Activated T-helper 2 cell treated with anti-CD3 and anti-CD28 coated beads, Interferon-gamma antibody, Interleukin-2, Interleukin-4, amounts not matched to agents 10 μg/mL and 5 μg/mL and 100 μg/mL, durations not matched to agents 14 hours and 24 hours and 36 hours (primary cell): ENCODE data around the gene HDX. TPM values are rescaled to one million over a fixed set of nuclear protein-coding genes. Genes with fewer than 3 reads are reported as not detected.

Source experiments
- DNase-seq: peaks from one replicate; pipeline ENCODE4 v3.0.0; 2021; ENCODE audit warnings: low spot score
- H3K27ac Mint-ChIP-seq: one replicate; pipeline ENCODE4 v1.8.0; 2021; ENCODE audit warnings: mixed read lengths
- H3K27me3 Mint-ChIP-seq: one replicate; pipeline ENCODE4 v1.8.0; 2021; ENCODE audit warnings: low read depth, mixed read lengths
- H3K36me3 Mint-ChIP-seq: one replicate; pipeline ENCODE4 v1.8.0; 2021; ENCODE audit warnings: low read depth, mixed read lengths
- H3K4me1 Mint-ChIP-seq: one replicate; pipeline ENCODE4 v1.8.0; 2021; ENCODE audit warnings: low read depth, mixed read lengths
- H3K4me3 Mint-ChIP-seq: one replicate; pipeline ENCODE4 v1.8.0; 2021; ENCODE audit warnings: low read depth, mild to moderate bottlenecking, moderate library complexity, mixed read lengths
- H3K9me3 Mint-ChIP-seq: one replicate; pipeline ENCODE4 v1.8.0; 2021; ENCODE audit warnings: mixed read lengths
- intact Hi-C: fragments of 100-400 bp; cut with micrococcal nuclease; formaldehyde crosslinking; loops from one replicate; pipeline ENCODE4 v1.15.1; 2023
- total RNA-seq: library from RNA; stranded (reverse); gene quantifications from 2 replicates; pipeline ENCODE4 v1.2.3, GENCODE V29; 2022

HDX gene
- total RNA-seq, 1 donor from 2014 or later: 2.6 TPM

GRCh38 chrX:84441143-84441542 lies 61.1 kb downstream of the HDX start:
- no peak overlapping the region for H3K4me3 Mint-ChIP-seq
- no peaks in the 10 kb centered on the region for H3K27me3 Mint-ChIP-seq
- H3K9me3 Mint-ChIP-seq: peaks cover 17% of the 10 kb centered on the region
- intact Hi-C loops: no loop called here
- no peak for DNase-seq
- H3K36me3 Mint-ChIP-seq: no peaks in the 10 kb centered on the region
- no peak overlapping the region for H3K27ac Mint-ChIP-seq
- peaks cover 3% of the 10 kb centered on the region for H3K4me1 Mint-ChIP-seq

DNA sequence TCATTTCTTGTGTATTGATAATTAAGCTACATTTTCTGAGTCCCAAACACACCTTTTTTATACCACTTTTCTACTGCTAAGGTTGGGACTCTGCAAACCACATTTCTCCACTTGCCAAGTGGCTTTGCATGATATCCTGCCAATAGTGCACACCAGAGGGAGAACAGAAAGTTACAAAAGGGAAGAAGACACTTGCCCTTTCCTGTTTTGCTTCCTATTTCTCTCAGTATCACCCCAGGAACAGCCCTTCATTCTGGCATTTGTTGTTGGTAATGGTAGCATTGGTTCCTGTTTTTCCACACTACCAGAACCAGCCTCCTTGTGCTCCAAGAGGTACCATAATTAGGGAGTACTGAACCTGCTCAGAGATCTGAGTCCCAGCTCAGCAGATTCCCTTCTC lies 87.1 kb downstream of the HDX start:
- no peak overlapping the region for H3K27ac Mint-ChIP-seq
- no peaks in the 10 kb centered on the region for H3K4me1 Mint-ChIP-seq
- no peaks in the 10 kb centered on the region for H3K36me3 Mint-ChIP-seq
- H3K4me3 Mint-ChIP-seq: no peak overlapping the region
- intact Hi-C loops: no loop called here
- H3K9me3 Mint-ChIP-seq: peaks cover 16% of the 10 kb centered on the region
- DNase-seq: no peak
- H3K27me3 Mint-ChIP-seq: no peaks in the 10 kb centered on the region

DNA sequence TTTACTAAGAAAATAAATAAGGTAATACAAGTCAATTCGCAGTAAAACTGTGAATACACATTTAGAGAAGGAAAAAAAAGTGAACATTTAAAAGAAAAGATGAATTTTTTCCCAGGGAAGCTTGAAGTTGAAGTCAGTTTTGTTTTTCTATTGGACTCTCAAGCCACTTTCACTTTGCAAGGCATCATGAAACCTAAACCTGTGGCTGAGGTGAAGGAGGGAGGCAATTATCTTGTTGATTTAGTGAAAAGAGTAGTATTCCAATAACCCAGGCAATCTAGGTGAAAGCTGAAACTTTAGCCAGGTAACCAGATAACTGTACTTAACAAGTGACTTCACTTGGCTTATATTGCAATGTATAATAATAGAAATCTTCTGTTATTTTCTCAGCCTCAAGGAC lies 138.6 kb downstream of the HDX start:
- no peaks in the 10 kb centered on the region for H3K27me3 Mint-ChIP-seq
- H3K4me1 Mint-ChIP-seq: no peaks in the 10 kb centered on the region
- DNase-seq: no peak
- H3K27ac Mint-ChIP-seq: no peak overlapping the region
- no peaks in the 10 kb centered on the region for H3K36me3 Mint-ChIP-seq
- H3K4me3 Mint-ChIP-seq: no peak overlapping the region
- intact Hi-C loops: no loop called here
- H3K9me3 Mint-ChIP-seq: peaks cover 5% of the 10 kb centered on the region

DNA sequence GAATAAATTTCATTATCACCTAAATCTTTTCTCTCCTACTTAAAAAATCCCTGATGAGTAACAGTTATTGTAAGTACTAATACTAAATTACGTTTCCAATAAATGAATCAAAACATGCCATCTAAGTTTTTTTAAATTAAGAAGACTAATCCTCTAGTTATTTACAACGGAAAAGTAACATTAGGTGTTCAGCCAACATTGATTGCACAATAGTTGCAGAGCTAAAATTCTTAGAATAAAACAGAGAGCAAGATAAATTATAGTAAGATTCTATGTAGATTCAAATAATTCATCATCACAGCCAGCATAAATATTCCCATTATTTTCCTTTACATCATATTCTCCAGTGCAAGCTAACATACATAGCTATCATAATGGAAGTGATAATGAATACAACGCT lies 139.2 kb downstream of the HDX start:
- no peak overlapping the region for H3K27ac Mint-ChIP-seq
- H3K4me1 Mint-ChIP-seq: no peaks in the 10 kb centered on the region
- no peak for DNase-seq

GRCh38 chrX:84362184-84362838 lies 139.9 kb downstream of the HDX start:
- intact Hi-C loops: no loop called here
- Mint-ChIP-seq H3K9me3 (peaks cover 5% of the 10 kb centered on the region), H3K4me3 (no peak overlapping the region), H3K27me3 (no peaks in the 10 kb centered on the region), H3K4me1 (no peaks in the 10 kb centered on the region), H3K27ac (no peak overlapping the region), H3K36me3 (no peaks in the 10 kb centered on the region)
- DNase-seq: no peak

More for the DNA sequence above, 139.2 kb downstream of the HDX start:
- intact Hi-C loops: no loop called here
- H3K36me3 Mint-ChIP-seq: no peaks in the 10 kb centered on the region
- no peak overlapping the region for H3K4me3 Mint-ChIP-seq
- no peaks in the 10 kb centered on the region for H3K27me3 Mint-ChIP-seq
- H3K9me3 Mint-ChIP-seq: peaks cover 5% of the 10 kb centered on the region

DNA sequence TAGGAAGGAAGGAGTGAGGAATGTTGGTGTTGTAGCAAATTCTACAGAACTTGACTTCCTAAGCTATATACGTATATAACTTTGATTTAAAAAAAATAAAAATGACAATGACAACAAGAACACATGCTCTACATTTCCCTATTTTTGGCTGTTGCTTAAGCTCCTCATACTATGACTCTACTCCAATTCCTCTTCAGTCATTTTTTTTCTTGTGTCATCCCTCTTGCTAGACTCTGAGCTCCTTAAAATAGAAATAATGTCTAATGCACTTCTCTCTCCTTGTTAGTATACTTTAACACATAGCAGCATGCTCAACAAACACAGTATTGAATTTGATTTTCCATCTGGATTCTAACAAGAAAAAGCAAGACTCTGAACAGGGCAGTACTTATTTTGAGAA lies 144.0 kb downstream of the HDX start:
- no peaks in the 10 kb centered on the region for H3K4me1 Mint-ChIP-seq
- intact Hi-C loops: no loop called here
- no peaks in the 10 kb centered on the region for H3K27me3 Mint-ChIP-seq
- no peaks in the 10 kb centered on the region for H3K36me3 Mint-ChIP-seq
- DNase-seq: no peak
- no peak overlapping the region for H3K27ac Mint-ChIP-seq
- no peak overlapping the region for H3K4me3 Mint-ChIP-seq
- H3K9me3 Mint-ChIP-seq: no peaks in the 10 kb centered on the region

DNA sequence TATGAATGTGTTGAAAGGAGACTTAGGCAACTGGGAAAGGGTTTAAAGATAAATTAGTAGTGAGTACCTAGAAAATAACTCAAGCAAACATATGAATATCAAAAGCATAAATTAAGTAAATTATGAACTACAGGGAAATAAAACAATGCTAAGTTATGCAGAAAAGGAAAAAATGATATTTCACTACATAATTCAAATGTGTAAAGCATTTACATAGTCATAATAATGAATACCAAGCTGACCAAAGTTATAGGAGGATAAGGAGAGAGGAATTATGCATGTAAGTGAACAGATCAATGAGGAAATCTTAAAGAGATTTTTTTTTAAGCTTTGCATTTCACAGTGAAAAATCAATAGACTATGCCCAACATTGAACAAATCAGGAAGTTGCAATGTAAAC lies 145.0 kb downstream of the HDX start:
- Mint-ChIP-seq H3K4me3 (no peak overlapping the region), H3K9me3 (no peaks in the 10 kb centered on the region), H3K36me3 (no peaks in the 10 kb centered on the region), H3K27ac (no peak overlapping the region), H3K4me1 (no peaks in the 10 kb centered on the region), H3K27me3 (no peaks in the 10 kb centered on the region)
- no peak for DNase-seq
- intact Hi-C loops: no loop called here

DNA sequence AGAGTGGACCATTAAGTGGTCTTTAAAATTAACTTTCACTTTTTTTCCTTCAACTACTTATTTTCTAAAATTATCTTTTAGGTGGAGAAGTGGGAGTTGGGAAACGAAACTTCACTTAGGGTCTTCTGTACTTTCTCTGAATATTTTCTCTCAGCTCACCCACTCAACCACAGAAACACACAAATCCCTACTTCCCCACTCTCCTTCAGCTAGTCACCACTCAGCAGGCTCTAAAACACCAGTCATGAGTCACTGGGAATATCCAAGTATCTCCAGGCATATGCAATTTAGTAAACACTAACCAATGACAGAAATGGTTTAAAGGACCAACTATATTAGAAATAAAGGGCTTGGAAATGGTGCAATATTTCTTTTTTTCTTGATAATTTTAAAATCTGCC lies 161.3 kb downstream of the HDX start:
- H3K4me3 Mint-ChIP-seq: no peak overlapping the region
- DNase-seq: no peak
- no peak overlapping the region for H3K27ac Mint-ChIP-seq
- H3K9me3 Mint-ChIP-seq: no peaks in the 10 kb centered on the region
- intact Hi-C loops: no loop called here
- no peaks in the 10 kb centered on the region for H3K27me3 Mint-ChIP-seq
- no peaks in the 10 kb centered on the region for H3K4me1 Mint-ChIP-seq
- H3K36me3 Mint-ChIP-seq: no peaks in the 10 kb centered on the region

GRCh38 chrX:84339507-84340364 lies 162.5 kb downstream of the HDX start:
- Mint-ChIP-seq H3K4me1 (no peaks in the 10 kb centered on the region), H3K27ac (no peak overlapping the region), H3K9me3 (no peaks in the 10 kb centered on the region), H3K4me3 (no peak overlapping the region), H3K27me3 (no peaks in the 10 kb centered on the region), H3K36me3 (no peaks in the 10 kb centered on the region)
- no peak for DNase-seq
- intact Hi-C loops: no loop called here

DNA sequence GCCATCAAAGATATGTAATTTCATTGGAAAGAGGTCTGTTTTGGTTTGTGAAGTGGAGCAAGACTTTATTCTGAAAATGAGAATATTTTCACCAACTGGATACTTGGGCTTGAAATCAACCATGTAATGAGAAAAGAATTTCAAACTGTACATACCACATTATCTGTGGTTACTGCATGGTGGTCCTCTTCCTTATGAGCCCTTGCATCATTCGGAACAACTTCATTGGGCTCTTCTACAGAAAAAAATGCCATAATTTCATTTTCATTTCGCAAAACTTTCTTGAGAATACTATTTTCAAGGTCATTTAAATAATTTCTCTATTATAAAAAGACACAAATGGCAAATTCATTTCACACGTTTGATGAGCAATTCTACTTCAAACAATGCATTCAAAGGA lies 165.6 kb downstream of the HDX start:
- no peak for DNase-seq
- Mint-ChIP-seq H3K4me1 (no peaks in the 10 kb centered on the region), H3K4me3 (no peak overlapping the region), H3K36me3 (no peaks in the 10 kb centered on the region), H3K27ac (no peak overlapping the region), H3K27me3 (no peaks in the 10 kb centered on the region), H3K9me3 (no peaks in the 10 kb centered on the region)
- intact Hi-C loops: no loop called here

GRCh38 chrX:84335121-84335520 lies 167.1 kb downstream of the HDX start:
- intact Hi-C loops: no loop called here
- Mint-ChIP-seq H3K4me3 (no peak overlapping the region), H3K27ac (no peak overlapping the region), H3K9me3 (no peaks in the 10 kb centered on the region), H3K4me1 (no peaks in the 10 kb centered on the region), H3K27me3 (no peaks in the 10 kb centered on the region), H3K36me3 (no peaks in the 10 kb centered on the region)
- no peak for DNase-seq

- Mint-ChIP-seq H3K27ac (no peak overlapping the region), H3K4me1 (no peaks in the 10 kb centered on the region), H3K27me3 (no peaks in the 10 kb centered on the region), H3K4me3 (no peak overlapping the region), H3K36me3 (no peaks in the 10 kb centered on the region), H3K9me3 (no peaks in the 10 kb centered on the region)
- intact Hi-C loops: no loop called here
- DNase-seq: no peak
Measured at GRCh38 chrX:84322083-84322827, 180.0 kb downstream of the HDX start.

DNA sequence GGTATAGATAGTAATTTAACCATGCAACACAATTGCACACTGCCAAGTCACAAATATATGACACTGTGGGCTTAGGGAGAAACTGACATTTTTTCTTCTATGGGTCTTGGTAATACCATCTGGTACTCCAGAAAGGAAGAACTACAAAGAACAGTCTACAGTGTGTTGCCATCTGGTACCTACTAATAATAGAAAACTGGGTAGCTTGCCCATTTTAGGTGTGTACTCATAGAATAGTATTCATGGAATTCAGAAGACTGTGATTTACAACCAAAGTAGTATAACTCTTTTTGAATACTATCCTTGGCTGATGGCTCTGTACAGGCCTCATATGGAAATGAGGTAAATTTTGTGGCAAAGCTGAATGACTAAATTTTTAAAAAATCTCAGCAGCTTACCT lies 181.6 kb downstream of the HDX start:
- intact Hi-C loops: no loop called here
- Mint-ChIP-seq H3K36me3 (no peaks in the 10 kb centered on the region), H3K4me1 (no peaks in the 10 kb centered on the region), H3K27me3 (no peaks in the 10 kb centered on the region), H3K9me3 (peaks cover 5% of the 10 kb centered on the region), H3K27ac (no peak overlapping the region), H3K4me3 (no peak overlapping the region)
- DNase-seq: no peak
